Measurements from ENCODE around the gene EME2. TPM values are rescaled to one million over a fixed set of nuclear protein-coding genes. Genes with fewer than 3 reads are reported as not detected.

Gene EME2
- total and polyA plus RNA-seq, 4 donors: 1.4 to 9.0 (median 3.0) TPM

- Histone ChIP-seq H3K36me3 (ENCODE audit: control insufficient read depth in 4 of 4, insufficient read depth in 3 of 4, low read depth in 1 of 4, low read length in 3 of 4) (peaks cover 5 to 33% (median 10%) of the 10 kb centered on the region in 4 donors), H3K4me1 (ENCODE audit: control insufficient read depth in 4 of 4, insufficient read depth in 4 of 4, low read length in 3 of 4) (peaks cover 10 to 40% (median 25%) of the 10 kb centered on the region in 4 donors)
- 86% methylated on average over 27 of the region's 27 CpGs for WGBS
These were observed 3.0 kb upstream of the EME2 start for GRCh38 chr16:1769402-1770300.

DNA sequence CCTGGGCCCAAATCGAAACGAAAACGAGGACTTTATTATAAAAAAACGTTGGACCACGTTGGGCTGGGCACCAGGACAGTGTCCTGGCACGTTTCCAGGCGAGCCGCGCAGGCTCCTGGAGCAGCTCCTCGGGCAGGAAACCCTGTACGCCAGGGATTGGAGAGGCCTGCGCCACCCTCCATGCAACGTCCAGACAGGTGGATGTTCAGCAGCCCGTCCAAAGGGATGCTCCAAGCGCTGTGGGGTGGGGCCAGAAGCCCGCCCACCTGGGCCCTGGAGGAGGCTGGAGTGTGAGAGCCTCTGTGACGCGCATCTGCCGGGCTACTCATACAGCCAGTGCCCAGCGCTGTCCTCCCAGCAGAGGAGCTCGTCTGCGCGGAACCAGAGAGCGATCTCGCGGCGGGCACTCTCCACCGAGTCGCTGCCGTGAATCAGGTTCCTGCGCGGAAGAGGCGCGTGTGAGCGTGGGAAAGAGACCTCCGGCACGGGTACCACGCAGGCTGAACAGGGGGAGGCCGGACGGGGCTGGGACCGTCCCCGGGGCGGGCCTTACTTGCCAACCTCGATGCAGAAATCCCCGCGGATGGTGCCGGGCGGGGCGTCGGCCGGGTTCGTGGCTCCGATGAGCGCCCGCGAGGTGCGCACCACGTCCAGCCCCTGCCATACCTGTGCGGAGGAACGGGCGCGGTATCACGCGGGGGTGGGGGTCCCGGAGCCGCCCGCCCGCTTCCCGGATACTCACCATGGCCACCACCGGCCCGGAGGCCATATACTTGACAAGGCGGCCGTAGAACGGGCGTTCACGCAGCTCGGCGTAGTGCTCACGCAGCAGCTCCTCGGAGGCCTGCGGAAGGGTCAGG is 2.1 kb upstream of the EME2 start:
- Histone ChIP-seq H3K27me3 (ENCODE audit: control insufficient read depth in 4 of 4, insufficient read depth in 4 of 4, low read length in 3 of 4) (no peaks in the 10 kb centered on the region), H3K4me1 (ENCODE audit: control insufficient read depth in 4 of 4, insufficient read depth in 4 of 4, low read length in 3 of 4) (peaks cover 10 to 45% (median 29%) of the 10 kb centered on the region in 4 donors), H3K4me3 (ENCODE audit: low read depth in 1 of 3, low read length in 3 of 3) (peak overlapping the region; percentile 38 to 93 (median 50)), H3K36me3 (ENCODE audit: control insufficient read depth in 4 of 4, insufficient read depth in 3 of 4, low read depth in 1 of 4, low read length in 3 of 4) (peaks cover 3 to 26% (median 6%) of the 10 kb centered on the region in 4 donors), H3K9ac (ENCODE audit: low read depth in 1 of 2, low read length in 2 of 2) (peak overlapping the region in 1 of 2 donors; percentile 36), H3K27ac (ENCODE audit: low read depth in 1 of 2, low read length in 2 of 2) (peak overlapping the region; percentile 48 to 64), H3K9me3 (ENCODE audit: control insufficient read depth in 4 of 4, low read length in 3 of 4) (no peaks in the 10 kb centered on the region)
- 9% methylated on average over 81 of the region's 81 CpGs for WGBS
- no peak for TF ChIP-seq FOXA1 (IDR thresholded peaks at IDR 0.05)
- no peak for TF ChIP-seq RXRA (IDR thresholded peaks at IDR 0.05)
- TF ChIP-seq CTCF (IDR thresholded peaks at IDR 0.05; ENCODE audit: low read depth, low read length, missing input control): no peak
- TF ChIP-seq RAD21 (IDR thresholded peaks at IDR 0.05): no peak
- TF ChIP-seq FOXA2 (IDR thresholded peaks at IDR 0.05): no peak
- no peak for TF ChIP-seq HNF4A (conservative IDR thresholded peaks at IDR 0.05)
- no peak for TF ChIP-seq NR2F2 (IDR thresholded peaks at IDR 0.05)
- TF ChIP-seq, protein P1, sequence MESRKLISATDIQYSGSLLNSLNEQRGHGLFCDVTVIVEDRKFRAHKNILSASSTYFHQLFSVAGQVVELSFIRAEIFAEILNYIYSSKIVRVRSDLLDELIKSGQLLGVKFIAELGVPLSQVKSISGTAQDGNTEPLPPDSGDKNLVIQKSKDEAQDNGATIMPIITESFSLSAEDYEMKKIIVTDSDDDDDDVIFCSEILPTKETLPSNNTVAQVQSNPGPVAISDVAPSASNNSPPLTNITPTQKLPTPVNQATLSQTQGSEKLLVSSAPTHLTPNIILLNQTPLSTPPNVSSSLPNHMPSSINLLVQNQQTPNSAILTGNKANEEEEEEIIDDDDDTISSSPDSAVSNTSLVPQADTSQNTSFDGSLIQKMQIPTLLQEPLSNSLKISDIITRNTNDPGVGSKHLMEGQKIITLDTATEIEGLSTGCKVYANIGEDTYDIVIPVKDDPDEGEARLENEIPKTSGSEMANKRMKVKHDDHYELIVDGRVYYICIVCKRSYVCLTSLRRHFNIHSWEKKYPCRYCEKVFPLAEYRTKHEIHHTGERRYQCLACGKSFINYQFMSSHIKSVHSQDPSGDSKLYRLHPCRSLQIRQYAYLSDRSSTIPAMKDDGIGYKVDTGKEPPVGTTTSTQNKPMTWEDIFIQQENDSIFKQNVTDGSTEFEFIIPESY (IDR thresholded peaks at IDR 0.05): no peak
- no peak for TF ChIP-seq MAX (IDR thresholded peaks at IDR 0.05)
- no peak for DNase-seq (ENCODE audit: low spot score)

More at GRCh38 chr16:1769402-1770300, 3.0 kb upstream of the EME2 start:
- Histone ChIP-seq H3K9me3 (ENCODE audit: control insufficient read depth in 4 of 4, low read length in 3 of 4) (no peaks in the 10 kb centered on the region), H3K27me3 (ENCODE audit: control insufficient read depth in 4 of 4, insufficient read depth in 4 of 4, low read length in 3 of 4) (no peaks in the 10 kb centered on the region), H3K9ac (ENCODE audit: low read depth in 1 of 2, low read length in 2 of 2) (no peak overlapping the region), H3K27ac (ENCODE audit: low read depth in 1 of 2, low read length in 2 of 2) (no peak overlapping the region), H3K4me3 (ENCODE audit: low read depth in 1 of 3, low read length in 3 of 3) (peak overlapping the region in 1 of 3 donors; percentile 50)
- DNase-seq (ENCODE audit: low spot score): no peak
- TF ChIP-seq REST (IDR thresholded peaks at IDR 0.05): no peak
- TF ChIP-seq TAF1 (conservative IDR thresholded peaks at IDR 0.05): no peak
- TF ChIP-seq HNF4G (IDR thresholded peaks at IDR 0.05): no peak
- no peak for TF ChIP-seq FOXA2 (IDR thresholded peaks at IDR 0.05)
- TF ChIP-seq, protein P2, sequence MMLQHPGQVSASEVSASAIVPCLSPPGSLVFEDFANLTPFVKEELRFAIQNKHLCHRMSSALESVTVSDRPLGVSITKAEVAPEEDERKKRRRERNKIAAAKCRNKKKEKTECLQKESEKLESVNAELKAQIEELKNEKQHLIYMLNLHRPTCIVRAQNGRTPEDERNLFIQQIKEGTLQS (IDR thresholded peaks at IDR 0.05): no peak
- TF ChIP-seq HNF4A (conservative IDR thresholded peaks at IDR 0.05): no peak
- no peak for TF ChIP-seq RXRA (IDR thresholded peaks at IDR 0.05)
- TF ChIP-seq NR2F2 (IDR thresholded peaks at IDR 0.05): no peak
- no peak for TF ChIP-seq EGR1 (IDR thresholded peaks at IDR 0.05; ENCODE audit: low read depth in 2 of 2)
- no peak for TF ChIP-seq YY1 (IDR thresholded peaks at IDR 0.05)

Measured in liver (tissue), 9 donors.